IMR-90 (cell line): ENCODE results near the gene NEGR1. TPM values are rescaled to one million over a fixed set of nuclear protein-coding genes. Genes with fewer than 3 reads are reported as not detected.

Source experiments
- ATAC-seq: fragments of 200-7000 bp; cut with Tn5 transposase; 2 replicates; pipeline ENCODE4 v1.9.1; 2020; ENCODE audit warnings: low read depth, mild to moderate bottlenecking, moderate library complexity
- BruUV-seq: library from RNA; stranded (reverse); fragments of 400-500 nt; replicated peaks from 2 replicates; lab custom pipeline; 2021; lab: Mats Ljungman, UMichigan
- CTCF ChIA-PET: fragments of 300-600 bp; formaldehyde crosslinking; extraction: SDS; loops from one replicate; lab custom pipeline; 2021; ENCODE audit warnings: antibody characterized with exemption; lab: Yijun Ruan, JAX
- POLR2A ChIA-PET: fragments of 300-600 bp; sonication (Branson Sonifier 250); formaldehyde crosslinking; loops from one replicate; lab custom pipeline; 2022; ENCODE audit warnings: antibody characterized with exemption; ENCODE audit not compliant: unreplicated experiment; lab: Charles Lee
- DNase-seq: peaks from one replicate; pipeline ENCODE4 v3.0.0; 2013
- H2AFZ ChIP-seq: replicated peaks from 2 replicates; pipeline ENCODE3; 2013; ENCODE audit warnings: low read length, mild to moderate bottlenecking; ENCODE audit not compliant: poor library complexity
- H2AK5ac ChIP-seq: 2 replicates; pipeline ENCODE4 v1.6.1; 2013; ENCODE audit warnings: low read depth, low read length, inconsistent platforms
- H2AK9ac ChIP-seq: replicated peaks from 2 replicates; pipeline ENCODE3; 2013; ENCODE audit warnings: mild to moderate bottlenecking, low read depth, low read length, moderate library complexity; ENCODE audit not compliant: poor library complexity
- H2BK120ac ChIP-seq: 2 replicates; pipeline ENCODE4 v1.6.1; 2013; ENCODE audit warnings: low read depth, low read length, inconsistent platforms
- H2BK15ac ChIP-seq: 3 replicates; pipeline ENCODE4 v1.6.1; 2013; ENCODE audit warnings: low read depth, low read length, inconsistent platforms
- H2BK20ac ChIP-seq: 2 replicates; pipeline ENCODE4 v1.6.1; 2013; ENCODE audit warnings: low read depth, mild to moderate bottlenecking, inconsistent platforms, low read length, moderate library complexity
- H2BK5ac ChIP-seq: 2 replicates; pipeline ENCODE4 v1.6.1; 2013; ENCODE audit warnings: mild to moderate bottlenecking, low read depth, low read length, inconsistent platforms; ENCODE audit not compliant: poor library complexity, severe bottlenecking
- H3K14ac ChIP-seq: replicated peaks from 2 replicates; pipeline ENCODE4 v1.6.1; 2013; ENCODE audit warnings: low read depth, low read length, inconsistent platforms
- H3K18ac ChIP-seq: 2 replicates; pipeline ENCODE4 v1.6.1; 2013; ENCODE audit warnings: low read depth, low read length, control low read depth
- H3K23ac ChIP-seq: 2 replicates; pipeline ENCODE4 v1.6.1; 2013; ENCODE audit warnings: low read depth, low read length, inconsistent platforms
- H3K27ac ChIP-seq: 2 replicates; pipeline ENCODE4 v1.5.1; 2013; ENCODE audit warnings: mild to moderate bottlenecking, control low read depth, low read length; ENCODE audit not compliant: insufficient read depth
- H3K27me3 ChIP-seq: 2 replicates; pipeline ENCODE4 v1.6.1; 2013; ENCODE audit warnings: low read length; ENCODE audit not compliant: control insufficient read depth, insufficient read depth
- H3K36me3 ChIP-seq: 2 replicates; pipeline ENCODE4 v1.6.1; 2013; ENCODE audit warnings: low read length, mixed read lengths; ENCODE audit not compliant: control insufficient read depth, insufficient read depth
- H3K4ac ChIP-seq: 2 replicates; pipeline ENCODE4 v1.6.1; 2013; ENCODE audit warnings: low read depth, low read length, inconsistent platforms
- H3K4me1 ChIP-seq: 2 replicates; pipeline ENCODE4 v1.6.1; 2013; ENCODE audit warnings: low read length, mixed read lengths; ENCODE audit not compliant: control insufficient read depth, insufficient read depth
- H3K4me2 ChIP-seq: 2 replicates; pipeline ENCODE4 v1.6.1; 2013; ENCODE audit warnings: low read depth, mild to moderate bottlenecking, control low read depth, low read length, moderate library complexity
- H3K4me3 ChIP-seq: 2 replicates; pipeline ENCODE4 v1.5.1; 2013; ENCODE audit warnings: low read depth, mild to moderate bottlenecking, control low read depth, low read length, moderate library complexity; ENCODE audit not compliant: insufficient read depth
- H3K56ac ChIP-seq: 2 replicates; pipeline ENCODE4 v1.6.1; 2013; ENCODE audit warnings: low read length, inconsistent platforms; ENCODE audit not compliant: insufficient read depth; ENCODE audit errors: extremely low read depth
- H3K79me1 ChIP-seq, 2 experiments: 2 replicates each; pipeline ENCODE4 v1.6.1; 2013; ENCODE audit warnings: low read length in 2 of 2, inconsistent platforms in 1 of 2, low read depth in 1 of 2
- H3K9ac ChIP-seq: 2 replicates; pipeline ENCODE4 v1.6.1; 2013; ENCODE audit warnings: low read depth, low read length, control low read depth
- H3K9me1 ChIP-seq: 2 replicates; pipeline ENCODE4 v1.6.1; 2013; ENCODE audit warnings: low read length, inconsistent platforms; ENCODE audit not compliant: insufficient read depth
- H3K9me3 ChIP-seq: 2 replicates; pipeline ENCODE4 v1.6.1; 2013; ENCODE audit warnings: low read length; ENCODE audit not compliant: control insufficient read depth, insufficient read depth
- H4K20me1 ChIP-seq: 2 replicates; pipeline ENCODE4 v1.6.1; 2013; ENCODE audit warnings: low read length, inconsistent platforms; ENCODE audit not compliant: insufficient read depth
- H4K5ac ChIP-seq: 2 replicates; pipeline ENCODE4 v1.6.1; 2013; ENCODE audit warnings: mild to moderate bottlenecking, low read depth, low read length, control low read depth
- H4K8ac ChIP-seq, 2 experiments: 2 replicates each; pipeline ENCODE4 v1.6.1; 2013; ENCODE audit warnings: low read depth in 2 of 2, low read length in 2 of 2, control low read depth in 1 of 2, inconsistent platforms in 1 of 2
- H4K91ac ChIP-seq: 2 replicates; pipeline ENCODE4 v1.6.1; 2013; ENCODE audit warnings: low read depth, low read length, inconsistent platforms; ENCODE audit not compliant: insufficient read depth
- CEBPB ChIP-seq: IDR thresholded peaks from 2 replicates; pipeline ENCODE4 v1.6.1; 2012; ENCODE audit warnings: low read depth, low read length, improper control_type of control experiment
- CHD1 ChIP-seq: IDR thresholded peaks from 2 replicates; pipeline ENCODE4 v1.6.1; 2012; ENCODE audit warnings: low read depth, low read length, improper control_type of control experiment
- MAFK ChIP-seq: IDR thresholded peaks from 2 replicates; pipeline ENCODE4 v1.6.1; 2012; ENCODE audit warnings: low read depth, low read length, improper control_type of control experiment
- MAZ ChIP-seq: IDR thresholded peaks from 2 replicates; pipeline ENCODE4 v1.6.1; 2012; ENCODE audit warnings: low read depth, mild to moderate bottlenecking, low read length, improper control_type of control experiment, moderate library complexity, borderline replicate concordance
- MXI1 ChIP-seq: IDR thresholded peaks from 2 replicates; pipeline ENCODE4 v1.6.1; 2012; ENCODE audit warnings: low read depth, mild to moderate bottlenecking, low read length, moderate library complexity, borderline replicate concordance
- NFE2L2 ChIP-seq: fragments of 150-350 bp; IDR thresholded peaks from 2 replicates; pipeline ENCODE4 v1.6.1; 2016; ENCODE audit warnings: low read depth, mild to moderate bottlenecking, low read length
- POLR2A ChIP-seq: IDR thresholded peaks from 2 replicates; pipeline ENCODE4 v1.6.1; 2012; ENCODE audit warnings: mild to moderate bottlenecking, low read depth, low read length
- RCOR1 ChIP-seq: IDR thresholded peaks from 2 replicates; pipeline ENCODE4 v1.6.1; 2012; ENCODE audit warnings: mild to moderate bottlenecking, low read length, improper control_type of control experiment; ENCODE audit not compliant: insufficient replicate concordance
- RFX5 ChIP-seq: IDR thresholded peaks from 2 replicates; pipeline ENCODE4 v1.8.0; 2012; ENCODE audit warnings: low read depth, mild to moderate bottlenecking, low read length, moderate library complexity
- WGBS, 2 experiments: methylation state at CpG; one replicate each; pipeline versions ENCODE4 v1.1.5 to v1.1.7; 2013; ENCODE audit warnings: missing lambda C conversion rate in 2 of 2; ENCODE audit not compliant: insufficient read length in 1 of 2; ENCODE audit errors: extremely low coverage in 2 of 2; 5-methylcytosine and 5-hydroxymethylcytosine counted together
- dilution Hi-C: fragments of 300-500 bp; cut with HindIII; formaldehyde crosslinking; loops from one replicate; pipeline ENCODE4 v1.14.3; 2018; ENCODE audit warnings: low sequenced_read_pairs; ENCODE audit not compliant: unreplicated experiment
- in situ Hi-C: fragments of 300-500 bp; cut with MboI; formaldehyde crosslinking; loops from 3 replicates; pipeline ENCODE4 v1.14.3; 2019; ENCODE audit warnings: low sequenced_read_pairs, inconsistent platforms, mixed read lengths
- intact Hi-C: fragments of 100-400 bp; cut with micrococcal nuclease; formaldehyde crosslinking; loops from 2 replicates; pipeline ENCODE4 v1.10.0; 2022
- polyA plus RNA-seq, 3 experiments: library from polyadenylated mRNA; depleted of rRNA; stranded (reverse); fragments of >200 nt; gene quantifications; 2 replicates each; pipeline ENCODE4 v1.2.3, GENCODE V29; 2012; ENCODE audit warnings: low replicate concordance in 1 of 3
- total RNA-seq: library from RNA; depleted of rRNA; stranded (reverse); fragments of >200 nt; gene quantifications from 2 replicates; pipeline ENCODE4 v1.2.3, GENCODE V29; 2012
- TF ChIP-seq, protein P1 (sequence below): conservative IDR thresholded peaks from 2 replicates; pipeline ENCODE4 v1.5.1; 2012; ENCODE audit warnings: mild to moderate bottlenecking, low read depth, low read length, improper control_type of control experiment
- TF ChIP-seq, protein P2 (sequence below): fragments of 150-350 bp; IDR thresholded peaks from 2 replicates; pipeline ENCODE4 v1.6.1; 2017; ENCODE audit warnings: mild to moderate bottlenecking, antibody characterized with exemption, low read length, low read depth

Gene NEGR1
- total and polyA plus RNA-seq, 2 of the 4 experiments (the other 2 are of a cell fraction): 5.1 to 9.1 TPM

GRCh38 chr1:71738910-71739309 is 543.4 kb downstream of the NEGR1 start:
- no peaks in the 10 kb centered on the region for H3K36me3 ChIP-seq
- no peak overlapping the region for H3K27ac ChIP-seq
- ATAC-seq: no peak
- no peaks in the 10 kb centered on the region for H3K27me3 ChIP-seq
- H2BK5ac ChIP-seq: no peak overlapping the region
- H2AFZ ChIP-seq: no peak overlapping the region
- H3K9me1 ChIP-seq: no peaks in the 10 kb centered on the region
- H4K5ac ChIP-seq: no peak overlapping the region
- no peak overlapping the region for H2AK9ac ChIP-seq
- no peak overlapping the region for H2BK20ac ChIP-seq
- no peak overlapping the region for H3K4ac ChIP-seq
- BruUV-seq: no TSS peak
- dilution Hi-C loops (no loop called here), in situ Hi-C loops (no loop called here), intact Hi-C loops (no loop called here)
- TF ChIP-seq CEBPB (no peak), MXI1 (no peak), MAFK (no peak), CHD1 (no peak), POLR2A (no peak), NFE2L2 (no peak), RCOR1 (no peak), RFX5 (no peak), MAZ (no peak)
- TF ChIP-seq, protein P1, sequence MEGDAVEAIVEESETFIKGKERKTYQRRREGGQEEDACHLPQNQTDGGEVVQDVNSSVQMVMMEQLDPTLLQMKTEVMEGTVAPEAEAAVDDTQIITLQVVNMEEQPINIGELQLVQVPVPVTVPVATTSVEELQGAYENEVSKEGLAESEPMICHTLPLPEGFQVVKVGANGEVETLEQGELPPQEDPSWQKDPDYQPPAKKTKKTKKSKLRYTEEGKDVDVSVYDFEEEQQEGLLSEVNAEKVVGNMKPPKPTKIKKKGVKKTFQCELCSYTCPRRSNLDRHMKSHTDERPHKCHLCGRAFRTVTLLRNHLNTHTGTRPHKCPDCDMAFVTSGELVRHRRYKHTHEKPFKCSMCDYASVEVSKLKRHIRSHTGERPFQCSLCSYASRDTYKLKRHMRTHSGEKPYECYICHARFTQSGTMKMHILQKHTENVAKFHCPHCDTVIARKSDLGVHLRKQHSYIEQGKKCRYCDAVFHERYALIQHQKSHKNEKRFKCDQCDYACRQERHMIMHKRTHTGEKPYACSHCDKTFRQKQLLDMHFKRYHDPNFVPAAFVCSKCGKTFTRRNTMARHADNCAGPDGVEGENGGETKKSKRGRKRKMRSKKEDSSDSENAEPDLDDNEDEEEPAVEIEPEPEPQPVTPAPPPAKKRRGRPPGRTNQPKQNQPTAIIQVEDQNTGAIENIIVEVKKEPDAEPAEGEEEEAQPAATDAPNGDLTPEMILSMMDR: no peak
- TF ChIP-seq, protein P2, sequence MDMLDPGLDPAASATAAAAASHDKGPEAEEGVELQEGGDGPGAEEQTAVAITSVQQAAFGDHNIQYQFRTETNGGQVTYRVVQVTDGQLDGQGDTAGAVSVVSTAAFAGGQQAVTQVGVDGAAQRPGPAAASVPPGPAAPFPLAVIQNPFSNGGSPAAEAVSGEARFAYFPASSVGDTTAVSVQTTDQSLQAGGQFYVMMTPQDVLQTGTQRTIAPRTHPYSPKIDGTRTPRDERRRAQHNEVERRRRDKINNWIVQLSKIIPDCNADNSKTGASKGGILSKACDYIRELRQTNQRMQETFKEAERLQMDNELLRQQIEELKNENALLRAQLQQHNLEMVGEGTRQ: no peak
- no peak overlapping the region for H2BK15ac ChIP-seq
- H2AK5ac ChIP-seq: no peak overlapping the region
- no peaks in the 10 kb centered on the region for H3K79me1 ChIP-seq
- H3K9ac ChIP-seq: no peak overlapping the region
- no peaks in the 10 kb centered on the region for H4K20me1 ChIP-seq
- H2BK120ac ChIP-seq: no peak overlapping the region
- ChIA-PET CTCF (interaction anchor here (0.6 kb wide), 1 partner anchor 387 kb away, joined by 5 read pairs; no protein-coding TSS in a partner anchor), POLR2A (no interaction called here)
- H4K8ac ChIP-seq: no peak overlapping the region
- DNase-seq: no peak
- no peak overlapping the region for H3K23ac ChIP-seq
- H3K18ac ChIP-seq: no peak overlapping the region
- no peak overlapping the region for H4K91ac ChIP-seq
- no peak overlapping the region for H3K14ac ChIP-seq
- no peaks in the 10 kb centered on the region for H3K4me1 ChIP-seq
- H3K4me3 ChIP-seq: no peak overlapping the region
- H3K4me2 ChIP-seq: no peak overlapping the region
- no peak overlapping the region for H3K56ac ChIP-seq
- no CpG with 5 or more reads among the region's 2 CpGs for WGBS, 2 experiments
- no peaks in the 10 kb centered on the region for H3K9me3 ChIP-seq
